GM19468 (cell line): ENCODE measurements around the gene RGS3.

Source experiments
- ATAC-seq: cut with Tn5 transposase; IDR thresholded peaks from one replicate; pipeline ENCODE4 v1.9.1; 2021; ENCODE audit warnings: mild to moderate bottlenecking, moderate library complexity, moderate number of reproducible peaks; ENCODE audit not compliant: unreplicated experiment; ENCODE audit errors: extremely low read depth

Gene RGS3

GRCh38 chr9:113526231-113526746, 62.8 kb downstream of the RGS3 start:
- no peak for ATAC-seq

- no peak for ATAC-seq
Measured at GRCh38 chr9:113526841-113527240, 63.3 kb downstream of the RGS3 start.

GRCh38 chr9:113528088-113528487, 64.6 kb downstream of the RGS3 start:
- no peak for ATAC-seq

- ATAC-seq: no peak
Measured at GRCh38 chr9:113528811-113529210, 65.3 kb downstream of the RGS3 start.

- no peak for ATAC-seq
Measured at GRCh38 chr9:113529336-113530009, 65.9 kb downstream of the RGS3 start.

GRCh38 chr9:113530022-113530635, 66.6 kb downstream of the RGS3 start:
- no peak for ATAC-seq

- no peak for ATAC-seq
Measured at GRCh38 chr9:113530942-113531341, 67.4 kb downstream of the RGS3 start.

GRCh38 chr9:113531919-113532808, 68.6 kb downstream of the RGS3 start:
- no peak for ATAC-seq

- ATAC-seq: no peak
Measured at GRCh38 chr9:113532809-113533190, 69.3 kb downstream of the RGS3 start.

- ATAC-seq: no peak
Measured at GRCh38 chr9:113533335-113534225, 70.1 kb downstream of the RGS3 start.

GRCh38 chr9:113535756-113536155, 72.2 kb downstream of the RGS3 start:
- no peak for ATAC-seq

GRCh38 chr9:113536166-113536482, 72.6 kb downstream of the RGS3 start:
- ATAC-seq: no peak

GRCh38 chr9:113536483-113537228, 73.1 kb downstream of the RGS3 start:
- ATAC-seq: no peak

- no peak for ATAC-seq
Measured at GRCh38 chr9:113537229-113537810, 73.8 kb downstream of the RGS3 start.

GRCh38 chr9:113538131-113538530, 74.6 kb downstream of the RGS3 start:
- ATAC-seq: no peak

GRCh38 chr9:113538701-113539430, 75.3 kb downstream of the RGS3 start:
- ATAC-seq: no peak

- no peak for ATAC-seq
Measured at GRCh38 chr9:113540466-113540865, 76.9 kb downstream of the RGS3 start.
